ENCODE data around the gene GRIK4.

The GRIK4 gene

GRCh38 chr11:120565466-120566155 is 54.1 kb downstream of the GRIK4 start:
- no peaks in the 10 kb centered on the region for H3K36me3 ChIP-seq (ENCODE audit: control insufficient read depth, insufficient read depth, low read length)
- peaks cover 7% of the 10 kb centered on the region for H3K27me3 ChIP-seq (ENCODE audit: control insufficient read depth, insufficient read depth, low read length)
- no peak overlapping the region for H3K4me3 ChIP-seq (ENCODE audit: low read length)
- no peak overlapping the region for H3K27ac ChIP-seq (ENCODE audit: low read depth, low read length)
- H3K9ac ChIP-seq (ENCODE audit: low read length): no peak overlapping the region
- no peaks in the 10 kb centered on the region for H3K4me1 ChIP-seq (ENCODE audit: control insufficient read depth, insufficient read depth, low read length)

GRCh38 chr11:120566176-120566575 is 54.6 kb downstream of the GRIK4 start:
- Histone ChIP-seq H3K36me3 (ENCODE audit: control insufficient read depth, insufficient read depth, low read length) (no peaks in the 10 kb centered on the region), H3K4me3 (ENCODE audit: low read length) (no peak overlapping the region), H3K27me3 (ENCODE audit: control insufficient read depth, insufficient read depth, low read length) (peaks cover 7% of the 10 kb centered on the region), H3K9ac (ENCODE audit: low read length) (no peak overlapping the region), H3K27ac (ENCODE audit: low read depth, low read length) (no peak overlapping the region), H3K4me1 (ENCODE audit: control insufficient read depth, insufficient read depth, low read length) (no peaks in the 10 kb centered on the region)

DNA sequence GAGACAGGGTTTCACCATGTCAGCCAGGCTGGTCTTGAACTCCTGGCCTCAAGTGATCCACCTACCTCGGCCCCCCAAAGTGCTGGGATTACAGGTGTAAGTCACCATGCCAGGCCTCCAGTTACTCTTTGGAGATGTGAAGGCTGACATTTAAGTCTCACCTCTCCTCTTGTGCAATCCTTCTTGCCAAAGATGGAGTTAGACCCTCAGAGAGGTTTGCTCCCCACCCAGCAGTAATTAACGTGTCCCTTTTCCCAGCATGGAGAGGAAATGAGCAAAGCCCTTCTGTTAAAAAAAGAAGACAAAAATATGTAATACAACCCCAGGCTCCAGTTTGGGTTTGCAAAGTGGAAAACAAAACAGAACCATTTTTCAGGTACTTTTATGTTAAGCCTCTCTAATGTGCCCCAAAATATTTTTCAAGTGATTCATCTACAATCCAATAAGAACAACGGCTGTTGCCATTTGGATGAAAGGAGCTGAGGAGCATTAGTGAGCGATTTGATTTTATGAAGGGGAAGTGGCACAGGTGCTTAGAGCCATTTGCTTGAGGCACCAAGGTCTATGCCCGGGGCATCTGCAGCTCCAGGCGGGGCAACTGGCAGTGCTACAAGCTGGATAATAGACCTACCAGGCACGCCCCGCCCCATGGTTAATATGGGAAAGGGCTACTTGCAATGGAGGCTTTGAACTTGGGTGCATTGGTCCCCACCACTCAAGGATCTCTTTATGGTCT is 57.2 kb downstream of the GRIK4 start:
- Histone ChIP-seq H3K27ac (ENCODE audit: low read depth, low read length) (no peak overlapping the region), H3K9ac (ENCODE audit: low read length) (no peak overlapping the region), H3K36me3 (ENCODE audit: control insufficient read depth, insufficient read depth, low read length) (no peaks in the 10 kb centered on the region), H3K4me3 (ENCODE audit: low read length) (no peak overlapping the region), H3K4me1 (ENCODE audit: control insufficient read depth, insufficient read depth, low read length) (no peaks in the 10 kb centered on the region), H3K27me3 (ENCODE audit: control insufficient read depth, insufficient read depth, low read length) (peaks cover 7% of the 10 kb centered on the region)

GRCh38 chr11:120569861-120570260 is 58.3 kb downstream of the GRIK4 start:
- no peaks in the 10 kb centered on the region for H3K36me3 ChIP-seq (ENCODE audit: control insufficient read depth, insufficient read depth, low read length)
- no peak overlapping the region for H3K27ac ChIP-seq (ENCODE audit: low read depth, low read length)
- H3K4me3 ChIP-seq (ENCODE audit: low read length): no peak overlapping the region
- H3K9ac ChIP-seq (ENCODE audit: low read length): no peak overlapping the region
- peaks cover 5% of the 10 kb centered on the region for H3K27me3 ChIP-seq (ENCODE audit: control insufficient read depth, insufficient read depth, low read length)
- H3K4me1 ChIP-seq (ENCODE audit: control insufficient read depth, insufficient read depth, low read length): no peaks in the 10 kb centered on the region

DNA sequence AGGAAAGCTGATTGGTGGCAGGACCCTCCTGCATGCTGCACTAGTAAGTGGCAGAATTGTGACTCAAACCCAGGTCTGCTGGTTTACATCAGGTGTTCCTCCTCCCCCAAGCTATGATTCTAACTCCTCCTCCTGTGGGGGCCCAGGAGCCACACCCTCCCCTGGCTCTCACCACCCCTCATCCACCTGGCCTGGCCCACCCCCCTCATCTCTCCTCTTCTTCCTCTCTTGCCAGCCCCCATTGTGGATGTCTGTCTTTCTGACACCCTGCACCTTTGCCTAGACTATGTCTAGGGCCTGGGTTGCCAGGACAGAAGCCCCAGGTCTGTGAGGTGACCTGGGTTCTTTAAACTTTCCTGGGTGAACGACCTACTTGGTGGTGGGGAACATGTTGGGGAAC is 59.9 kb downstream of the GRIK4 start:
- Histone ChIP-seq H3K27ac (ENCODE audit: low read depth, low read length) (no peak overlapping the region), H3K9ac (ENCODE audit: low read length) (no peak overlapping the region), H3K27me3 (ENCODE audit: control insufficient read depth, insufficient read depth, low read length) (no peaks in the 10 kb centered on the region), H3K4me3 (ENCODE audit: low read length) (no peak overlapping the region), H3K36me3 (ENCODE audit: control insufficient read depth, insufficient read depth, low read length) (no peaks in the 10 kb centered on the region), H3K4me1 (ENCODE audit: control insufficient read depth, insufficient read depth, low read length) (no peaks in the 10 kb centered on the region)

DNA sequence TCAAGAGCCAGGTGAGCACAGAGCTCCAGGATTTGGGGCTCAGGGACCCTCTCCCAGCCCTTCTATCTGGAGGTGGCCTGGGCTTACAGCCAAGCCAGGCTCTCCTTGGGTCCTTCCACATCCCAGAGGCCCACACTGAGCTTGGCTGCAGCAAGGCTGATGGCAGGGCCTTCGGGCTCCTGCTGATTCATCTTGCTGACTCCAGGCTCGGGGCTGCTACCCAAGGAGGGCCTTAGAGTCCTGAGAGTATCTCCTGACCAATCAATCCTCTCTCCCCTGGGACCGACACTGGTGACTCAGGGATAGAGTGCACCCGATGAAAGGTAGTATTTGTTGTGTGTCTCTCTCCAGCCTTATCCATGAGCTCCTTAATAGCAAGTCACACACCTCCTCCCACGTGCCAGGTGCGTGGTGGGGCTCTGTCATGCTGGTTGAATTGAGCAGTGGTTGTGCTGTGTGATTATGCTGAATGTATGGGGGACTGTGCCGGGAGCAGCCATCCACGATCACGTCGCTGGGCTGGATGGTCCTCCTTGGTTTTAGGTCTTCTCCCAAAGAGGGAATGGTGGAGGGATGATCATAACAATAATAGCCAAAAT is 62.3 kb downstream of the GRIK4 start:
- Histone ChIP-seq H3K27me3 (ENCODE audit: control insufficient read depth, insufficient read depth, low read length) (no peaks in the 10 kb centered on the region), H3K4me3 (ENCODE audit: low read length) (no peak overlapping the region), H3K9ac (ENCODE audit: low read length) (no peak overlapping the region), H3K36me3 (ENCODE audit: control insufficient read depth, insufficient read depth, low read length) (no peaks in the 10 kb centered on the region), H3K4me1 (ENCODE audit: control insufficient read depth, insufficient read depth, low read length) (no peaks in the 10 kb centered on the region), H3K27ac (ENCODE audit: low read depth, low read length) (no peak overlapping the region)

GRCh38 chr11:120574876-120575275 is 63.3 kb downstream of the GRIK4 start:
- no peaks in the 10 kb centered on the region for H3K27me3 ChIP-seq (ENCODE audit: control insufficient read depth, insufficient read depth, low read length)
- H3K36me3 ChIP-seq (ENCODE audit: control insufficient read depth, insufficient read depth, low read length): no peaks in the 10 kb centered on the region
- H3K4me3 ChIP-seq (ENCODE audit: low read length): no peak overlapping the region
- no peak overlapping the region for H3K9ac ChIP-seq (ENCODE audit: low read length)
- H3K4me1 ChIP-seq (ENCODE audit: control insufficient read depth, insufficient read depth, low read length): no peaks in the 10 kb centered on the region
- no peak overlapping the region for H3K27ac ChIP-seq (ENCODE audit: low read depth, low read length)

GRCh38 chr11:120575461-120575860 is 63.9 kb downstream of the GRIK4 start:
- no peak overlapping the region for H3K4me3 ChIP-seq (ENCODE audit: low read length)
- no peak overlapping the region for H3K27ac ChIP-seq (ENCODE audit: low read depth, low read length)
- H3K4me1 ChIP-seq (ENCODE audit: control insufficient read depth, insufficient read depth, low read length): no peaks in the 10 kb centered on the region
- H3K27me3 ChIP-seq (ENCODE audit: control insufficient read depth, insufficient read depth, low read length): no peaks in the 10 kb centered on the region
- H3K9ac ChIP-seq (ENCODE audit: low read length): no peak overlapping the region
- H3K36me3 ChIP-seq (ENCODE audit: control insufficient read depth, insufficient read depth, low read length): no peaks in the 10 kb centered on the region

DNA sequence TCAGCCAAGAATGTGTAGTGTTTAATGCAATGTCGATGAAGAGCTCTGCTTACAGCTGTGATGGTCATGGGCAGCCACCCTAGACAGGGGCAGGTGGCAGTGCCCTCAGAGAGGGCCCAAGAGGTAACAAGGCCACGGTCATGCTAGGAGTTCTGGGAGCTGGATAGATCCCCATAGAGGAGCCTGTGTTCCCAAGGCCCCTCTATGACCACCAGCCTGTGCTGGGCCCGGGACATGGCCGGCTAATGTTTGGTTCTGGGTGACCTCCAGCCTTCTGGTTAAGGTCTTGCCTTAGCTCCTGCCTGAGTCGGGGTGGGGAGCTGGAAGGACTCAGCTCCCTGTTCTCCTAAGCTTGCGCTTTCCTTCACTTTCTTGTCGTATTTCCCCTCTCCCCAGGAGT is 65.1 kb downstream of the GRIK4 start:
- H3K27ac ChIP-seq (ENCODE audit: low read depth, low read length): no peak overlapping the region
- H3K36me3 ChIP-seq (ENCODE audit: control insufficient read depth, insufficient read depth, low read length): no peaks in the 10 kb centered on the region
- H3K4me1 ChIP-seq (ENCODE audit: control insufficient read depth, insufficient read depth, low read length): no peaks in the 10 kb centered on the region
- H3K9ac ChIP-seq (ENCODE audit: low read length): no peak overlapping the region
- H3K27me3 ChIP-seq (ENCODE audit: control insufficient read depth, insufficient read depth, low read length): no peaks in the 10 kb centered on the region
- H3K4me3 ChIP-seq (ENCODE audit: low read length): no peak overlapping the region

- Histone ChIP-seq H3K4me1 (ENCODE audit: control insufficient read depth, insufficient read depth, low read length) (no peaks in the 10 kb centered on the region), H3K27me3 (ENCODE audit: control insufficient read depth, insufficient read depth, low read length) (no peaks in the 10 kb centered on the region), H3K9ac (ENCODE audit: low read length) (no peak overlapping the region), H3K27ac (ENCODE audit: low read depth, low read length) (no peak overlapping the region), H3K4me3 (ENCODE audit: low read length) (no peak overlapping the region), H3K36me3 (ENCODE audit: control insufficient read depth, insufficient read depth, low read length) (no peaks in the 10 kb centered on the region)
These were observed 65.5 kb downstream of the GRIK4 start for GRCh38 chr11:120577041-120577440.

DNA sequence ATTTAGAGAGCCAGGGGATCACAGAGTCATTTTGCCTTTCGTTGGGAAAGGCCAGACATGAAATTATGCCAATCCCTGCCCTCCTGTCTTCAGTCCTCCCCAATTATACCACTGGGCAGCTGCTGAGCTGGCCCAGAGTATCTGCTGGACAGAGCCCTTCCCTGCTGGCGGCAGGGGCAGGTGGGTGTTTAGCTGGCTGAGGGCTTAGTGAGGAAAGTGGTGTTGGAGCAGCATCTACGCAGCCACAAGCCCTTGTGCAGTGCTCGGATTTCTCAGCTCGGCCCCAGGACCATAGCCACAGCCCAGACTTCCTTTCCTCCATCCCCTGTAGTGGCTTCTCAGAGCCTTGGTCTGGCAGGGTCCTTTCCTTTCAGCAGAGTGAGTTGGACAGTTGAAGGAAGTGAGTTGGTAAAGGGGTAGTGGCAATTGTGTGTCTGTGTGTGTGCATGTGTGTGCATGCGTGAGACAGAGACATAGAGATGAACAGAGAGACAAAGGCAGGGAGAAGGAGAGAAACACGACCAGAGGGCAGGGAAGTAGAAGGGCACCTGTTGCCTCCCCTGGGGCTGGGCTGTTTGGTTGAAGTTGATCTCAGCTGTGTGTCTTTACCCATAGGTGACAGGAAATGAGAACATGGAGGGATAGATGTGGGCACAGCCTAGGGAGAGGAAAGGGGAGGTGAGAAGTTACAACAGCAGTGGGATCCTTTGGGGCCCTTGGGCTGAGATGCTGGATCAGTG is 66.2 kb downstream of the GRIK4 start:
- no peak overlapping the region for H3K4me3 ChIP-seq (ENCODE audit: low read length)
- no peak overlapping the region for H3K9ac ChIP-seq (ENCODE audit: low read length)
- no peaks in the 10 kb centered on the region for H3K27me3 ChIP-seq (ENCODE audit: control insufficient read depth, insufficient read depth, low read length)
- H3K36me3 ChIP-seq (ENCODE audit: control insufficient read depth, insufficient read depth, low read length): no peaks in the 10 kb centered on the region
- H3K4me1 ChIP-seq (ENCODE audit: control insufficient read depth, insufficient read depth, low read length): no peaks in the 10 kb centered on the region
- H3K27ac ChIP-seq (ENCODE audit: low read depth, low read length): no peak overlapping the region

DNA sequence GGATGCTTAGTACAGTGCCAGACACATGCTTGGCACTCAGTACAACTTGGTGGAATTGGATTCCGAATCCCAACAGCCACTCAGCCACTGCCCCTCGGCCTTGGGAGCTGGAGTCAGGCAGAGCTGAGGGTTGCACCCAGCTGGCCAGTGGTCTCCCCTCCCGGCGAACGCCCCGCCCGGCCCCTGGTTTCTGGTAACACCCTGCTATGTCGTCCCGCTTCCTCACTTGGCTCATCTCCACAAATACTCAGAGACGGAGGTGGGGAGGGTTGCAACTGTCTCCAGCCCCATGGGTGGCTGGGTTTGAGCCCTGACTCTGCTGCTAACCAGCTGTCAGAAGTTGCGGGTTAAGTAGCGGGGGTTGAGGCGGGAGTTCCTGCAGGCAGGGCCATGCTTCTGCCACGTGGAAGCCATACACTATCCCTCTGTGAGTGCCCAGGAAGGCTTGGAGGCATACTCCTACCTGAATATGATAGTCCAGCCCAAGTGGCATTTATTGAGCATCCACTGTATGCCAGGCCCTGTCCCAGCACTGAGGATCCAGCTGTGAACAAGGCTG is 67.1 kb downstream of the GRIK4 start:
- H3K9ac ChIP-seq (ENCODE audit: low read length): no peak overlapping the region
- H3K4me3 ChIP-seq (ENCODE audit: low read length): no peak overlapping the region
- H3K27ac ChIP-seq (ENCODE audit: low read depth, low read length): no peak overlapping the region
- no peaks in the 10 kb centered on the region for H3K4me1 ChIP-seq (ENCODE audit: control insufficient read depth, insufficient read depth, low read length)
- H3K36me3 ChIP-seq (ENCODE audit: control insufficient read depth, insufficient read depth, low read length): no peaks in the 10 kb centered on the region
- no peaks in the 10 kb centered on the region for H3K27me3 ChIP-seq (ENCODE audit: control insufficient read depth, insufficient read depth, low read length)
